Natural killer cell (primary cell): ENCODE measurements around the gene GJD4. TPM values are rescaled to one million over a fixed set of nuclear protein-coding genes. Genes with fewer than 3 reads are reported as not detected.

Experiments
- ATAC-seq, 3 donors: fragments of 150-1000 bp in 2 of 3; fragments of 200-7000 bp in 1 of 3; cut with Tn5 transposase; 1 replicate in 1 of 3; 2 replicates in 2 of 3; pipeline ENCODE4 v1.10.0; 2021; ENCODE audit warnings: mild to moderate bottlenecking in 2 of 3, moderate library complexity in 2 of 3
- DNase-seq, 2 donors: peaks; one replicate each; pipeline versions ENCODE4 v3.0.0 to v3.0.0-alpha.2; 2013 to 2021; ENCODE audit warnings: mixed read lengths in 1 of 2
- H3K27ac ChIP-seq: one replicate; pipeline ENCODE4 v1.5.1; 2013; ENCODE audit warnings: mild to moderate bottlenecking, low read length
- H3K27me3 ChIP-seq: one replicate; pipeline ENCODE4 v1.6.1; 2013; ENCODE audit warnings: low read length; ENCODE audit not compliant: control insufficient read depth, insufficient read depth
- H3K36me3 ChIP-seq: one replicate; pipeline ENCODE4 v1.6.1; 2013; ENCODE audit warnings: low read length; ENCODE audit not compliant: control insufficient read depth, insufficient read depth
- H3K4me1 ChIP-seq: one replicate; pipeline ENCODE4 v1.6.1; 2013; ENCODE audit warnings: low read length; ENCODE audit not compliant: control insufficient read depth, insufficient read depth
- H3K4me3 ChIP-seq: one replicate; pipeline ENCODE4 v1.5.1; 2013; ENCODE audit warnings: low read length
- H3K9me3 ChIP-seq: one replicate; pipeline ENCODE4 v1.6.1; 2013; ENCODE audit warnings: low read length; ENCODE audit not compliant: control insufficient read depth, insufficient read depth
- H3K27ac Mint-ChIP-seq, 2 donors: one replicate each; pipeline ENCODE4 v1.8.0; 2022; ENCODE audit warnings: mild to moderate bottlenecking in 2 of 2, mixed read lengths in 2 of 2, moderate library complexity in 1 of 2
- H3K27me3 Mint-ChIP-seq, 2 donors: one replicate each; pipeline ENCODE4 v1.8.0; 2022; ENCODE audit warnings: low read depth in 2 of 2, mixed read lengths in 2 of 2
- H3K36me3 Mint-ChIP-seq: one replicate; pipeline ENCODE4 v1.8.0; 2022; ENCODE audit warnings: mixed read lengths
- H3K4me1 Mint-ChIP-seq, 2 donors: one replicate each; pipeline ENCODE4 v1.8.0; 2022; ENCODE audit warnings: mixed read lengths in 2 of 2
- H3K4me3 Mint-ChIP-seq: one replicate; pipeline ENCODE4 v1.8.0; 2022; ENCODE audit warnings: mild to moderate bottlenecking, moderate library complexity, mixed read lengths
- H3K9me3 Mint-ChIP-seq, 2 donors: one replicate each; pipeline ENCODE4 v1.8.0; 2022; ENCODE audit warnings: mixed read lengths in 2 of 2
- WGBS: methylation state at CpG from one replicate; pipeline ENCODE4 v1.1.7; 2013; ENCODE audit warnings: missing lambda C conversion rate; ENCODE audit not compliant: insufficient coverage; 5-methylcytosine and 5-hydroxymethylcytosine counted together
- intact Hi-C: fragments of 100-400 bp; cut with micrococcal nuclease; formaldehyde crosslinking; loops from one replicate; pipeline ENCODE4 v1.14.2; 2022
- total RNA-seq, 4 donors: library from RNA; stranded (reverse); fragments of 120-200 nt in 1 of 4; gene quantifications; one replicate each; pipeline versions ENCODE4 v1.2.3 to v1.2.4, GENCODE V29; 2013 to 2022
- TF ChIP-seq, protein P1 (sequence below): fragments of 200-600 bp; IDR thresholded peaks from one replicate; pipeline ENCODE4 v1.8.0; 2022; ENCODE audit warnings: antibody characterized with exemption

GJD4 gene
- total RNA-seq, 3 donors from 2014 or later (not counting 1 experiment from before 2014, with no cell fraction given) = not detected

DNA sequence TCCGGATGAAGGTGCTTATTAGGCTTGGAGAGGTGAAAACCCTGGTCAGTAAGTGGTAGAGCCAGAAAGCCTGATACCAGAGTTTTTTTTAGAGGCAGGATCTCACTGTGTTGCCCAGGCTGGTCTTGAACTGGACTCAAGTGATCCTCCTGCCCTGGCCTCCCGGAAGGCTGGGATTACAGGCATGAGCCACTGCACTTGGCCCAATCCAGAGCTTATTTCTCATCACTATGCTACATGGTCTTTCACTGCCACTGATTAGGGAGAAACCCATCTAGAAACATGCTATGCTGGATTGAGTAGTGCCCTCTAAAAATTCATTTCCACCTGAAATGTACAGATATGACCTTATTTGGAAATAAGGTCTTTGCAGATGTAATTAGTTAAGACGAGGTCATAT lies 28.4 kb upstream of the GJD4 start:
- WGBS = 90% methylated on average over 3 of the region's 3 CpGs
- no peaks in the 10 kb centered on the region for H3K9me3 Mint-ChIP-seq
- Histone ChIP-seq H3K9me3 (no peaks in the 10 kb centered on the region), H3K36me3 (peaks cover 11% of the 10 kb centered on the region), H3K4me1 (no peaks in the 10 kb centered on the region), H3K27ac (no peak overlapping the region), H3K4me3 (no peak overlapping the region), H3K27me3 (no peaks in the 10 kb centered on the region)
- H3K36me3 Mint-ChIP-seq = no peaks in the 10 kb centered on the region
- DNase-seq (no peak), ATAC-seq (no peak)
- no peaks in the 10 kb centered on the region for H3K27me3 Mint-ChIP-seq
- H3K4me3 Mint-ChIP-seq = no peak overlapping the region
- intact Hi-C loops = no loop called here
- TF ChIP-seq, protein P1, sequence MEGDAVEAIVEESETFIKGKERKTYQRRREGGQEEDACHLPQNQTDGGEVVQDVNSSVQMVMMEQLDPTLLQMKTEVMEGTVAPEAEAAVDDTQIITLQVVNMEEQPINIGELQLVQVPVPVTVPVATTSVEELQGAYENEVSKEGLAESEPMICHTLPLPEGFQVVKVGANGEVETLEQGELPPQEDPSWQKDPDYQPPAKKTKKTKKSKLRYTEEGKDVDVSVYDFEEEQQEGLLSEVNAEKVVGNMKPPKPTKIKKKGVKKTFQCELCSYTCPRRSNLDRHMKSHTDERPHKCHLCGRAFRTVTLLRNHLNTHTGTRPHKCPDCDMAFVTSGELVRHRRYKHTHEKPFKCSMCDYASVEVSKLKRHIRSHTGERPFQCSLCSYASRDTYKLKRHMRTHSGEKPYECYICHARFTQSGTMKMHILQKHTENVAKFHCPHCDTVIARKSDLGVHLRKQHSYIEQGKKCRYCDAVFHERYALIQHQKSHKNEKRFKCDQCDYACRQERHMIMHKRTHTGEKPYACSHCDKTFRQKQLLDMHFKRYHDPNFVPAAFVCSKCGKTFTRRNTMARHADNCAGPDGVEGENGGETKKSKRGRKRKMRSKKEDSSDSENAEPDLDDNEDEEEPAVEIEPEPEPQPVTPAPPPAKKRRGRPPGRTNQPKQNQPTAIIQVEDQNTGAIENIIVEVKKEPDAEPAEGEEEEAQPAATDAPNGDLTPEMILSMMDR = no peak
- no peak overlapping the region for H3K27ac Mint-ChIP-seq
- peaks cover 0 to 4% of the 10 kb centered on the region in 2 donors for H3K4me1 Mint-ChIP-seq

- ATAC-seq (no peak), DNase-seq (no peak)
- H3K9me3 Mint-ChIP-seq = no peaks in the 10 kb centered on the region
- WGBS = 90% methylated on average over 7 of the region's 7 CpGs
- peaks cover 0 to 4% of the 10 kb centered on the region in 2 donors for H3K4me1 Mint-ChIP-seq
- H3K27ac Mint-ChIP-seq = no peak overlapping the region
- no peaks in the 10 kb centered on the region for H3K9me3 ChIP-seq
- H3K27me3 ChIP-seq = no peaks in the 10 kb centered on the region
- H3K4me3 ChIP-seq = no peak overlapping the region
- H3K27ac ChIP-seq = no peak overlapping the region
- H3K36me3 ChIP-seq = peaks cover 6% of the 10 kb centered on the region
- intact Hi-C loops = no loop called here
- H3K4me3 Mint-ChIP-seq = no peak overlapping the region
- no peaks in the 10 kb centered on the region for H3K27me3 Mint-ChIP-seq
- TF ChIP-seq, protein P1 = no peak
- H3K4me1 ChIP-seq = no peaks in the 10 kb centered on the region
- H3K36me3 Mint-ChIP-seq = no peaks in the 10 kb centered on the region
These were observed 27.1 kb upstream of the GJD4 start for GRCh38 chr10:35577926-35578617.

GRCh38 chr10:35578618-35578956 lies 26.6 kb upstream of the GJD4 start:
- intact Hi-C loops = no loop called here
- Mint-ChIP-seq H3K27me3 (no peaks in the 10 kb centered on the region), H3K4me3 (no peak overlapping the region), H3K4me1 (peaks cover 0 to 4% of the 10 kb centered on the region in 2 donors), H3K27ac (no peak overlapping the region), H3K9me3 (no peaks in the 10 kb centered on the region), H3K36me3 (no peaks in the 10 kb centered on the region)
- TF ChIP-seq, protein P1 = no peak
- Histone ChIP-seq H3K27me3 (no peaks in the 10 kb centered on the region), H3K36me3 (peaks cover 6% of the 10 kb centered on the region), H3K9me3 (no peaks in the 10 kb centered on the region), H3K4me3 (no peak overlapping the region), H3K27ac (no peak overlapping the region), H3K4me1 (no peaks in the 10 kb centered on the region)
- ATAC-seq (no peak), DNase-seq (no peak)
- 86% methylated on average over 4 of the region's 4 CpGs for WGBS

DNA sequence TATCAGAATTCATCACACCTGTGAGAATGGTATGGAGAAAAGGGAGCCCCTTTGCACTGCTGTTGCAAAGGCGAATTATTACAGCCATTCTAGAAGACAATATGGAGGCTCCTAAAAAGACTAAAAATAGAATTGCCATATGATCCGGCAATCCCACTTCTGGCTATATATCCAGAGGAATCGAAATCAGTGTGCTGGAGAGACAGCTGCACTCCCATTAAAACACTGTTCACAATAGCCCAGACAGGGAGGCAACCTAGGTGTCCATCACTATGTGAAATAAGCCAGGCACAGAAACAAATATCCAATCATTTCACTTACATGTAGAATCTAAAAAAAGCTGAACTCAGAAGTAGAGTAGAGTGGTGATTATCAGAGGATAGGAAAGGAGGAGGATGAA lies 26.0 kb upstream of the GJD4 start:
- H3K36me3 ChIP-seq = peaks cover 6% of the 10 kb centered on the region
- 91% methylated on average over 3 of the region's 3 CpGs for WGBS
- TF ChIP-seq, protein P1 = no peak
- no peaks in the 10 kb centered on the region for H3K27me3 ChIP-seq
- H3K9me3 ChIP-seq = no peaks in the 10 kb centered on the region
- H3K4me1 Mint-ChIP-seq = peaks cover 0 to 4% of the 10 kb centered on the region in 2 donors
- no peak overlapping the region for H3K27ac ChIP-seq
- no peaks in the 10 kb centered on the region for H3K9me3 Mint-ChIP-seq
- H3K4me3 ChIP-seq = no peak overlapping the region
- H3K27ac Mint-ChIP-seq = no peak overlapping the region
- H3K4me1 ChIP-seq = no peaks in the 10 kb centered on the region
- intact Hi-C loops = no loop called here
- DNase-seq = no peak
- no peak for ATAC-seq
- no peaks in the 10 kb centered on the region for H3K36me3 Mint-ChIP-seq
- H3K27me3 Mint-ChIP-seq = no peaks in the 10 kb centered on the region
- no peak overlapping the region for H3K4me3 Mint-ChIP-seq
